NCI-H1092 treated with DMSO at 0.1 percent for 48 hours (cell line): ENCODE data around the gene IL36B.

Experiments
- DNase-seq: peaks from one replicate; lab custom pipeline; 2025; lab: John Stamatoyannopoulos, UW

The IL36B gene

DNA sequence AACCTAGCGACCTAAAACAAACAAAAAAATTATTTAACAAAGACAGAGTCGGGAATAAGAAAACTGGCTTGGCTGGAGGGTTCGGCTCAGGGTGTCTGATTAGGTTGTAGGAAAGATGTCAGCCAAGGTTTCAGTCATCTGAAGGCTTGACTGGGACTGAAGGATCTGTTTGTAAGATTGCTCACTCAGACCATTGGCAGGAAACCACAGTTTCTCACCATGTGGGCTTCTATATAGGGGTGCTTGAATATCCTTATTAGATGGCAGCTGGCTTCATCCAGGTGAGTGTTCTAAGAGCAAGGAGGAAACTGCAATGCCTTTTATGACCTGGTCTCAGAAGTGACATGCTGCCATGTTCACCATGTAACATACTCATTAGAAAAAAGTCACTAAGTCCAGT lies 999 bp upstream of the IL36B start:
- DNase-seq, result no peak

DNA sequence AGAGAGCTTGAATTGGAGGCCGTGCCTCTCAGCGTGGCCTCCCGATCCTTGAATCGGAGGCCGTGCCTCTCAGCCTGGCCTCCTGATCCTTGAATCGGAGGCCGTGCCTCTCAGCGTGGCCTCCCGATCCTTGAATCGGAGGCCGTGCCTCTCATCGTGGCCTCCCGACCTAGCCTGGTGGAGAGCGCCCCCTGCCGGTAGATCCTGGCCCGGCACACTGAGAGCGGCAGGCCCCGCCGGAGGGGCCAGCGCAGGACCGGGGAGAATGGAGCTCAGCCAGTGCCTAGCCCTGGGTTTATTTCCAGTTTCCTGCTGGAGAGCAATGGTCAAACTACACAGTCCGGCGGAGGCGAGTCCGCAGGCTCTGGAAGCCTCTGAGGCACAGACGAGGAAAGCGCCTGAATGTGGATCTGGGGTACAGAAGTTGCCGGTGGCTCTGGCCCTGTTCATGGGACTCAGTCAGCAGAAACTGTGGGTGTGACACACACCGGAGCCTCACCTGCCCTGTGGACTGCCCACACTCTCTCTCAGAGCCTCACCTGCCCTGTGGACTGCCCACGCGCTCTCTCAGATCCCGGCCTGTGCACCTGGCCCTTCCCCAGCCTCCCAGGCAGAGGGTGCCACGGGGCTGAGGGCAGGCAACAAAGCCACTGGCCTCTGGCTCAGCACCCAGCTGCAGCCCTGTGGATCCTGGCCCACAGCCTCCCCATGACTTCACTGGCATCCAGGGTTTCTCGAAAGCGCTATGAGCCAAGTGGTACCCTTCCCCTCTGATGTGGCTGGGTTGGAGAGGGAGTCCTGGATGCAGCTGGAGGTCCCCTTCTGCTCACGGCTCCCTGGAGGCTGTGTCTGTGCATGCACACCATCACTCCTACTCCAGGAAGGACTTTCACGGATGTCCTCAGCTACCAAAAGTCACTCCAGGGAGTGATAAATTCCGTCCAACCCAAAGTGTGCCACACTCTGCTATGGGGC lies 1.5 kb downstream of the IL36B start:
- DNase-seq, result no peak

DNA sequence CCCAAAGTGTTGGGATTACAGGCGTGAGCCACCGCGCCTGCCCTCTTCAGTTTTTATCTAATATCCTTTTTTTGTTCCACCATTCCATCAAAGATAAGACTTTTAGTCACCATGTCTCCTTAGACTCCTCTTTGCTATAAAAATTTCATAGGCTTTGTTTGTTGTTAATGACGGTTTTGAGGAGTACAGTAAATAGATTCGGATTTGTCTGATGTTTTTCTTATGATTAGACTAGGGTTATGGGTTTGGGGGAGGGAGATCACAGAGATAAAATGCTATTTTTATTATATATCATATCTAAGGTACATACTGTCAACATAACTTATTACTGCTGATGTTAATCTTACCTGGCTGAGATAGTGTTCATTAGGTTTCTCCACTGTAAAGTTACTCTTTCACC lies 6.2 kb downstream of the IL36B start:
- no peak for DNase-seq

GRCh38 chr2:113041871-113042270 lies 10.8 kb downstream of the IL36B start:
- DNase-seq, result no peak

DNA sequence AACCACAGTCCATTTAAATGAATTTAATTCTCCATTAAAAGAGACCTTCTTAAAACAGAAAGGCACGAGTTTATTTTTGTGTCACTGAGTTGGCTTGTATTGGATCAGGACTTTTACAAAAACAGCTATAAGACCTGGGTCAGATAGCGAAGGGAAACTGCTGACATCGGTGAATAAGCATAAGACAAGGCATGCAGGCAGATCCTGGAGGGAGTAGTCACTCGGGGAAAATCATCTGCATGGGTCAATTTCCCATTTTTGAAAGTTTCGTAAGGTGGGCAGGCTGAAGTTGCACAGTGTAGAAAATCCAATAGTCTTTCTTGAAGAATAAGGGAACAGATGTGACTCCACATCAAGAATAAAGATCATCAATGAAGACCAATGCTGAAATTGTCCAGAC lies 12.9 kb downstream of the IL36B start:
- no peak for DNase-seq

DNA sequence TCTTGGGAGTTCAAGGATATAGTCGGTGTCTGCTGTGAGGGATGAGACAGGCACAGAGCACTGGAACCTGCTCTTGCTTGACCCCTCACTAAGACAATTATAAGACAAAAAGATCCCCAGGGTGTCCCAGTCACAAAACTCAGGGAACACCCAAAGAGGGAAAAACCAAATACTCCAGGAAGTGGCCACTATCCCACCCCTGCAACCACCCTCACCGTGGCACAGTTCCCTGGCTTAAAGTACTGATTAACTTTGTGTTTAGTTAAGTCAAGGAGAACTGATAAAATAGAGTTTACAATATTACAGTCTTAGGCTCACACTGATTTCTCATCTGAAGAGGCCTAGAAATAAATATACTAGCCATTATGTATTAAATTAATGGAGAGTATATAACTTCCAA lies 13.5 kb downstream of the IL36B start:
- no peak for DNase-seq

DNA sequence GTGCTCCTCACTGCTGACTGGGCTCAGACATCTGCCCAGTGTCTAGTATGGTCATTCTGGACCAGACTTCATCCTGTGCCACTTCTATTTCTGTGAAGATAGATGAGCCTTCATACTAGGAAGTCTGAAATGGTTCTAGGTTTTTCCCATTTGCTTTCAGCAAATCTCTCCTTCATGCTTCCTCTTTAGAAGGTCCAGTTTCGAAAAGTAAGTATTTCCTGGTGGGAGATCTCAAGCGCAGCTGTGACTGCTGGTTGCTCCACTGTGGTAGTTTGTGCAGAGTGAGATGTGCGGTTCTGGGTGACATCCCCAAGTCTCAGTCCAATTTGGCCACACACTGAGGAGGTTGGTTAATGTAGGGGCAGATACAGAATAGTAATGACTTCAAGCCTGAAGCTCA lies 14.4 kb downstream of the IL36B start:
- no peak for DNase-seq

GRCh38 chr2:113036763-113037162 lies 15.9 kb downstream of the IL36B start:
- DNase-seq, result no peak

- no peak for DNase-seq
Observed at GRCh38 chr2:113034016-113034415, 18.7 kb downstream of the IL36B start.

DNA sequence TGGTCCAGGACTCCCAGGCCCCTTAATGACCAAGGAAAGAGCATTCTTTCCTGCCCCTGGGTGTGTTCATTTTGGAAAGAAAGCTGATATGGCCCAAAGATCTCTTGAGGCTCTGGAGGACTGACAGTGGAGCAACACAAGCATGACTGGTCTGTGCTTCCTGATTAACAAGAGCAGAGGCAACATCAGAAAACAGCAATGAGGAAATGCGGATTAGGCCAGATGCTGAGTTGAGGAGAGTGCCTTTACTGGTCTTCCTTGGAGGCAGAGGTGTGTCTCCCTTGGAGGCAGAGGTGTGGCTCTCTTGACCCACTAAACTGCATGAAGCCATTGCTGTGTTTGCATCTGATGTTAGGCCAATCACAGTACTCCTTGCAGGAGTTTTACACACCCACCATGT lies 19.9 kb downstream of the IL36B start:
- no peak for DNase-seq

GRCh38 chr2:113028112-113028511 lies 24.6 kb downstream of the IL36B start:
- no peak for DNase-seq

- no peak for DNase-seq
Observed at GRCh38 chr2:113027691-113028090, 25.0 kb downstream of the IL36B start.

GRCh38 chr2:113025737-113026136 lies 26.9 kb downstream of the IL36B start:
- DNase-seq, result no peak

DNA sequence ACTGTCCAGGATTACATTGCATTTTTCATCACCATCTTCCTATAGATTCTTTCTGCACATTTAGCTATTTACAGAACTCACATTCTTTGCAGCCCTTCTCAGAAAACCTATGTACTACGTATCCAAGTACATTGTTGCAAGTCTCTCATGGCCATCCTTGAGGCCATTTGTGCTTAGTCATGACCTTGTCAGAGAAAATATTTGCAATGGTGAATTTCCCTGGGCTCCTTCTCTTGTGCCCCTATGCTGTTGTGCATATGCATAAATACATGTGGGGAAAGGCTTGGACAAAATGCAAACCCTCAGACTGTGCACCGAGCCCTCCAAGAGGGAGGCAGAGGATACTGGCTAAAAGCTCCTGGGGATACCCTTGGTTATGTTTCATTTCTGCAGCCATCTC lies 27.9 kb downstream of the IL36B start:
- no peak for DNase-seq

DNA sequence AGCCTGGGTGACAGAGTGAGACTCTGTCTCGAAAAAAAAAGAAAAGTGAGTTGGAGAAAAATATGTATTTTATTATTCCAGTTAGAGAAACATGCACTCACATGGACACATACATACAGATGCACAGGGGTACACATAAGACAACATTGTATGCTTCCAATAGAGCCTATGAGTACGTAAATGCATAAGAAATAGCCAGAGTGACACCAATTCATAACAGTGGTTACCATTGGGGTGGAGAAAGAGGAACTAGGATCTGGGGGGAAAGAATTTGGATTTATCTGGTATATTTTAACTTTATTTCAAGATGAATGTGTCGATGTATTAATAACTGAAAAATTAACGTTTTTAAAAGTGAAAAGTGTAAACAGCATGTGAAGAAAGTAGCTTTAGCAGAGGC lies 31.4 kb downstream of the IL36B start:
- no peak for DNase-seq

- no peak for DNase-seq
Observed at GRCh38 chr2:113018509-113018908, 34.2 kb downstream of the IL36B start.

DNA sequence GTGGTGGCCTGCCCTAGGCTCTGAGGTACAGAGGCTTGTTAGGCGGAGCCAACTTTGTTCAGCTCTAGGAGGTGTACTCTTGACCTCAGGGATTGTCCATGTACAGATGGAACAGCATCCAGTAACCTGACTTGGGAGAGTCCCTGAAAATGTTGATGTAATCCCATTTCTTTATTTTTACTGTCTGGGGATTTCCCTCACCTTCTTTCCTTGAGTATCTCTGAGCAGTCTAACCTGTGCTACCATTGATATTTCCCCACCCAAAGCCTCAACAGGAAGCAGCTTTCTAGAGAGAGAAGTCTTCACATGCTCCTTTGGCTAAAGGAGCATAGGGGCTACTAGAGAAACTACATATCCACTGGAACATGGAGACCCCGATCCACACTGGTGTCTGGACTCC lies 37.0 kb downstream of the IL36B start:
- no peak for DNase-seq

- no peak for DNase-seq
Observed at GRCh38 chr2:113015042-113015441, 37.6 kb downstream of the IL36B start.

DNA sequence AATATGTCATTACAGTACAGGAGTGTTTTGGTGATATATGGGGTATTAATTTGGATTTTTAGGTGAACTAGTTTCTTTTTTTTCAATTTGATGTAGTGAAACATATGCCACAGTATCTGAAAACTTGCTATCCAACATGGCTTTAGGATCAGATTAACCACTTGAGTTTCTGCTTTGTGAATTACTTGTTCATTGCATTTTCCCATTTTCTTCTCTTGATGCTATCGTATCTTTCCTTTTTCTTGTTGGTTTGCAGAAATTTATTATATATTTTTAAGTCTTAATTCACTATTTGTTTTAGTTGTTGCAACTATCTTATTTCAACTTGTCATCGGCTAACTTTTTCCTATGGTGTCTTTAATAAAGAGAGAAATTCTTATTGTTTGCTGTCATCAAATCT lies 38.6 kb downstream of the IL36B start:
- DNase-seq, result no peak

- DNase-seq, result no peak
Observed at GRCh38 chr2:113013336-113013661, 39.4 kb downstream of the IL36B start.

GRCh38 chr2:113012436-113013335 lies 40.0 kb downstream of the IL36B start:
- DNase-seq, result no peak

- no peak for DNase-seq
Observed at GRCh38 chr2:113011108-113011507, 41.6 kb downstream of the IL36B start.

GRCh38 chr2:113010088-113010487 lies 42.6 kb downstream of the IL36B start:
- DNase-seq, result no peak
